Mesothelial cell of epicardium (in vitro differentiated cells): ENCODE measurements around the gene CACNA2D1. TPM values are rescaled to one million over a fixed set of nuclear protein-coding genes. Genes with fewer than 3 reads are reported as not detected.

Experiments used
- DNase-seq, 2 experiments: peaks; one replicate each; pipeline ENCODE4 v3.0.0; 2021; ENCODE audit warnings: low spot score in 2 of 2; ENCODE audit not compliant: unreplicated experiment in 2 of 2
- H3K27ac Mint-ChIP-seq: 2 replicates; pipeline ENCODE4 v1.8.0; 2021; ENCODE audit warnings: mixed read lengths
- H3K27me3 Mint-ChIP-seq: 2 replicates; pipeline ENCODE4 v1.8.0; 2021; ENCODE audit warnings: low read depth, mixed read lengths
- H3K36me3 Mint-ChIP-seq: 2 replicates; pipeline ENCODE4 v1.8.0; 2021; ENCODE audit warnings: mixed read lengths
- H3K4me1 Mint-ChIP-seq: 2 replicates; pipeline ENCODE4 v1.8.0; 2021; ENCODE audit warnings: mixed read lengths
- H3K4me3 Mint-ChIP-seq: 2 replicates; pipeline ENCODE4 v1.8.0; 2021; ENCODE audit warnings: mild to moderate bottlenecking, moderate library complexity, mixed read lengths
- H3K9me3 Mint-ChIP-seq: 2 replicates; pipeline ENCODE4 v1.8.0; 2021; ENCODE audit warnings: mixed read lengths
- total RNA-seq: library from RNA; stranded (reverse); gene quantifications from 3 replicates; pipeline ENCODE4 v1.2.1, GENCODE V29; 2021
- TF ChIP-seq, protein P1 (sequence below): fragments of 200-600 bp; sonication (generic); IDR thresholded peaks from one replicate; pipeline ENCODE4 v1.5.0; 2021; ENCODE audit warnings: antibody characterized with exemption; ENCODE audit not compliant: unreplicated experiment

Gene CACNA2D1
- total RNA-seq, 1 donor from 2014 or later, result 14.7 TPM

DNA sequence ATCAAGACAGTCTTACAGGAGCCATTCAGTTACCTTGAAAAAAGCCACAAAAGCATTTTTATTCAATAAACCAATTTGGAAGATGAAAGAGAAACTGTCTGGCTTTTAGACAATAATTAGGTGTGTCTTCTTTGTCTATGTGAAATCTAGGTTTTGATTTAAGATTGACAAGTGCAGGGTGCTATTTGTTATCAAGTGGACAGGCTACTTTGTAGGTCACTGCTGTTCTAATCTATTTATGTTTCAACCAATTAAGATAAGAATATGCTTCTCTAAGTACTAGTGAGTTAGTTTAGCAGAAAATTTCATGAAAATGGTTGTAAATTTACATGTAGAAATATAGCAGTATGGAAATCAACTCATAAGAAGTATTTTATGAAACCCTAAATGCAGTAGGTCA, 177.5 kb downstream of the CACNA2D1 start:
- no peaks in the 10 kb centered on the region for H3K9me3 Mint-ChIP-seq
- H3K4me3 Mint-ChIP-seq, result no peak overlapping the region
- DNase-seq, result no peak
- H3K27me3 Mint-ChIP-seq, result no peaks in the 10 kb centered on the region
- no peaks in the 10 kb centered on the region for H3K36me3 Mint-ChIP-seq
- TF ChIP-seq, protein P1, sequence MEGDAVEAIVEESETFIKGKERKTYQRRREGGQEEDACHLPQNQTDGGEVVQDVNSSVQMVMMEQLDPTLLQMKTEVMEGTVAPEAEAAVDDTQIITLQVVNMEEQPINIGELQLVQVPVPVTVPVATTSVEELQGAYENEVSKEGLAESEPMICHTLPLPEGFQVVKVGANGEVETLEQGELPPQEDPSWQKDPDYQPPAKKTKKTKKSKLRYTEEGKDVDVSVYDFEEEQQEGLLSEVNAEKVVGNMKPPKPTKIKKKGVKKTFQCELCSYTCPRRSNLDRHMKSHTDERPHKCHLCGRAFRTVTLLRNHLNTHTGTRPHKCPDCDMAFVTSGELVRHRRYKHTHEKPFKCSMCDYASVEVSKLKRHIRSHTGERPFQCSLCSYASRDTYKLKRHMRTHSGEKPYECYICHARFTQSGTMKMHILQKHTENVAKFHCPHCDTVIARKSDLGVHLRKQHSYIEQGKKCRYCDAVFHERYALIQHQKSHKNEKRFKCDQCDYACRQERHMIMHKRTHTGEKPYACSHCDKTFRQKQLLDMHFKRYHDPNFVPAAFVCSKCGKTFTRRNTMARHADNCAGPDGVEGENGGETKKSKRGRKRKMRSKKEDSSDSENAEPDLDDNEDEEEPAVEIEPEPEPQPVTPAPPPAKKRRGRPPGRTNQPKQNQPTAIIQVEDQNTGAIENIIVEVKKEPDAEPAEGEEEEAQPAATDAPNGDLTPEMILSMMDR, result no peak
- H3K4me1 Mint-ChIP-seq, result no peaks in the 10 kb centered on the region
- H3K27ac Mint-ChIP-seq, result no peak overlapping the region

DNA sequence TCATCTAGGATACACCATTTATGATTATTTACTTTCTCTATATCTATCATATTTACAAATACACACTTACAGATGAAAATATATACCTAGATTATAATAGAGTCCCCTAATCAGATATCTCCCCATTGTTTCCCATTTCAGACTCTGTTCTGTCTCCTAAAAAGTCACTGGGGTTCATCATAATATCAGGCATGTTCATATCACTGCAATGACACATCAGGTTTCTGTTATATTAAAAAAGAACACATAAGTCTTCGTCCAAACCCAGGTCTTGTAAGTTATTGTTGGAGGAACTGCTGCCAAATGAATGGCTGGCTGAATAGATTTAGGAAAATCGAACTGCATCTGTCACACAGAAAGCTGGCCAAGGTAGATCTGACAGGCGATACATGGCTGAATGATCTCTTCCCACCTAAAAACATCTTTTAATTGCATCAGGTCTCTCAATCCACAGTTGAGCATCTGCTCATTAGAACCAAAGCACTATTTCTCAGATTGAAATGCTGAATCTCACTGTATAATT, 178.7 kb downstream of the CACNA2D1 start:
- Mint-ChIP-seq H3K36me3 (no peaks in the 10 kb centered on the region), H3K4me3 (no peak overlapping the region), H3K27me3 (no peaks in the 10 kb centered on the region), H3K4me1 (no peaks in the 10 kb centered on the region), H3K9me3 (no peaks in the 10 kb centered on the region), H3K27ac (no peak overlapping the region)
- no peak for DNase-seq
- TF ChIP-seq, protein P1, result no peak

DNA sequence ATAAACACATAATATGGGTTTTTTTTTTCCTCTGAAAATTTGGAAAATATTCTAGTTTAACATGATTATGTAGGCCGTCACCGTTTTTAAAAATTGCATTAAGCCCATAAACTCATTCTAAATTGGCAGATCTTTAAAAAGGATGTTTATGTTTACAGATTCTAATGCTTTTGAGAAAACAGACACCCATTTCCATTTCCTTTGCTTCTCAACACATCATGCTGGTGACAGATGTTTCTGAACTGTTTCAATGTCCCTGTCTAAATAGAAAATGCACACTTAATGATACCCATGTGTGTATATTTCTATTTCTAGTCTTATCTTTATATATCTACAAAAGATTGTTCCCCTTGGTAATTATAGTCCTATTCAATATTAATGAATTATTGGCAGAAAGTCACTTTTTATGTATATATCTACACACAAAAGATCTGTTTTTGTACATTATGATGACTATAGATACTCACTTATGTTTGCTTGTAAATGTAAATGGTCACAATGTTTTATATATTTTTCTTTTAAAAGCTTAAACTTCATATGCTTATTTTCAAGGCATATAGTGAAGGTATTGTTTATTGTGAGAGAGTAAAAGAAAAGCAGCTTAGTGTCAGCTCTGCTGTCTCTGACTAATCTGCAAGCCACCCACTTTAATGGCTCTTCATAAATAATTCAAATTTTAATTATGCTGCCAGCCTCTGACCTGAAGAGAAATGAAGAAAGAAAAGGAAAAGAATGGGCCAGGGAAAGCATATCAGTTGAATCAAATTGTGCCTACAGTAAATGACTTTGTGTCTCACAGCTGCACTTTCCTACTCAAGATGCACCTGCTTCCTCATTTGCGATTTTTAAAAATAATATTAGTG, 179.4 kb downstream of the CACNA2D1 start:
- H3K9me3 Mint-ChIP-seq, result no peaks in the 10 kb centered on the region
- no peaks in the 10 kb centered on the region for H3K27me3 Mint-ChIP-seq
- H3K4me1 Mint-ChIP-seq, result no peaks in the 10 kb centered on the region
- TF ChIP-seq, protein P1, result no peak
- no peak overlapping the region for H3K27ac Mint-ChIP-seq
- H3K36me3 Mint-ChIP-seq, result no peaks in the 10 kb centered on the region
- DNase-seq, result no peak
- H3K4me3 Mint-ChIP-seq, result no peak overlapping the region

DNA sequence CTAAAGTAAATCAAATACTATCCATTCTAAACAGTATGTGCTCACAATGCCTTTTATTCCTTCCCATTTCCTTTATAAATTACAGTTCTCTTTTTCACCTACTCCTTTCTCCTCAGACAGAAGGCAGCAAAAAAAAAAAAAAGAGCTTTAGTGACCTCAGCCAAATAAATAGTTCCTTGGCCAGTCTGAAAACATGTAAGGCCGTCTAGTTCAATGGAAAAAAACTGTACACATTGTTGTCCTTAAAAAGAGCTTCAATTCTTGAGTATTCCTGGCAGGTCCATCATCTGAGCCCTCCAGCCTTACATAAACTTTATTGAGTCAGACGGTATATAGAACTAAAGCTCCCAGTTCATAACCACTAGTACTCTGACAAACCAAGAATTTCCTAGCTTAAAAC, 185.4 kb downstream of the CACNA2D1 start:
- peaks cover 4% of the 10 kb centered on the region for H3K9me3 Mint-ChIP-seq
- no peak overlapping the region for H3K27ac Mint-ChIP-seq
- H3K27me3 Mint-ChIP-seq, result no peaks in the 10 kb centered on the region
- no peaks in the 10 kb centered on the region for H3K36me3 Mint-ChIP-seq
- no peak for DNase-seq
- H3K4me3 Mint-ChIP-seq, result no peak overlapping the region
- peaks cover 13% of the 10 kb centered on the region for H3K4me1 Mint-ChIP-seq
- TF ChIP-seq, protein P1, result no peak

DNA sequence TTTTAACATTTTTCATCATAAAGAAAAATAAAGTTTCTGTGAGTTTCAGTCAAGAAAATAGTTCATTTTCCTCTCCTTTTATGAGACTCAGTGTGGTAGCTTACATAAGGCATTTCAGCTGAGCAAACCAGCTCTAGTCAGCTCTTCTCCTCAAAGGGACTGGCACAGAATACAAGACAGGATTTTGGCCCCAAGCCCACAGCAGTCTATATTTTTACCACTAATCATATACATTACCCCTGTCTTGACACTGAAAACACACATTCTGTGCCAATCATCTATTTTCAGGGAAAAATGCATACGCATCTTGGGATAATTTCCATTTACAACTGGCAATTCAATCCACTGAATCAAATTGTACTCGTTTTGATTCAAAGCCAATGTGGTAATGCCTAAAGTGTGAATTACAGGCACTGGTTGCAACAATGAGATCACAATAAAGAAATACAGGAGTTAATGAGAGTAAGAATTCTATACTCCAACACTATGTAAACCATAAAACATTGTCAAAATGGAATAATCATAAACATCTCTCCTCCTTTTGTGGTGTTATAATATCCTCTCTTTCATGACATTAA, 186.4 kb downstream of the CACNA2D1 start:
- Mint-ChIP-seq H3K36me3 (no peaks in the 10 kb centered on the region), H3K4me1 (peaks cover 13% of the 10 kb centered on the region), H3K9me3 (peaks cover 4% of the 10 kb centered on the region), H3K27ac (peak overlapping the region; percentile 6), H3K27me3 (no peaks in the 10 kb centered on the region), H3K4me3 (no peak overlapping the region)
- DNase-seq, result no peak
- TF ChIP-seq, protein P1, result no peak
